NCI-H2196 treated with DMSO at 0.1 percent for 48 hours (cell line): ENCODE data around the gene VSX1.

Source experiments
- DNase-seq: peaks from one replicate; lab custom pipeline; 2025; ENCODE audit not compliant: unreplicated experiment; lab: John Stamatoyannopoulos, UW

The VSX1 gene

DNA sequence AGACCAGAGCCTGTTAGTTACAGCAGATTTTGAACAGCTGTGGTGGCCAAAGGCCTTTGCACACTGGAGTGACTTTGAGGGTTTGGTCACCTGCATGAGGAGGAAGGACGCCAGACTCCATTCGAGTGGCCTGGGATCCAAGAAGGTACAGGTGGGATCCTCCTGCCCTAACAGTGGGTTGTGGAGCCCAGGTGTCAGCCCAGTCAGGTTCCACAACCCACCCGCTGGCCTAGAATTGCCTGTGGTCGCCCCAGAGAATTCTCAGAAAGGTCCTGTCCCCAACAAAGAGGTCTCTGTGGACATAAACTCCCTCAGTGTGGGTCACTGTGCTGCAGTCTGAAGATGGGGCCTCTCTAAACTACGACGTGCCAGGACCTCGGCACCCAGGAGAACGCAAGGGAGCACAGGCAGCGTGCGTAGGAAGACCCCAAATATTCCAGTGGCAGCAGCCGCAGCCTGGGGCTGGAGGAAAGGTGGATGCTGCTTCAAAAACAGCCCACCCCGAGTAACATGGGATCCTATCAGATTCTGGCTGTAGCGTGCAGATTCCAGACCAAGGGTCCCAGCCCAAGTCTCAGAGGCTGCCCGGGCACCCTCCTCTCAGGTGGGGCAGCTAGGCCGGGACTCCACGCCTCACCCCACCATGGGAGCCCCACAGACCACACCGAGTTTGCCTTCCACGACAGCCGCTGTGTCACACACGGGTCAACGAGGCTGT lies 40.0 kb downstream of the VSX1 start:
- no peak for DNase-seq

DNA sequence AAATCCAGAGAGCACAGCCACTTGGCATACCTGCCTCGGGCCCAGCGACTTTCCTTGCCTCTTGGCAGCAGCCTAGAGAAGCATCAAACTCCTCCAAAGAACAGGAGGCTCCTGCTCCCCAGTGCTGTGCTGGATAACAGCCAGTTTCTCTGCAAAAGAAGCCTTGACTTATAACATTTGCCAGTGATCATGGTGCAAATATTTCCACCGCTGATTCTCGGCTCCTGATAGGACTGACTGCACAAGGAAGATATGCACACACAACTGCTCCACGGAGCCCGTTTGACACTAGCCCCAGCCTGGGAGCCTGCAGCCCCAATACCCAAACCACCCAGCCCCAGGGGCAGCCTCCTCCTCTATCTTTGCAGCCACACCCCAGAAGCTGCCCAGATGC lies 41.5 kb downstream of the VSX1 start:
- DNase-seq: no peak

DNA sequence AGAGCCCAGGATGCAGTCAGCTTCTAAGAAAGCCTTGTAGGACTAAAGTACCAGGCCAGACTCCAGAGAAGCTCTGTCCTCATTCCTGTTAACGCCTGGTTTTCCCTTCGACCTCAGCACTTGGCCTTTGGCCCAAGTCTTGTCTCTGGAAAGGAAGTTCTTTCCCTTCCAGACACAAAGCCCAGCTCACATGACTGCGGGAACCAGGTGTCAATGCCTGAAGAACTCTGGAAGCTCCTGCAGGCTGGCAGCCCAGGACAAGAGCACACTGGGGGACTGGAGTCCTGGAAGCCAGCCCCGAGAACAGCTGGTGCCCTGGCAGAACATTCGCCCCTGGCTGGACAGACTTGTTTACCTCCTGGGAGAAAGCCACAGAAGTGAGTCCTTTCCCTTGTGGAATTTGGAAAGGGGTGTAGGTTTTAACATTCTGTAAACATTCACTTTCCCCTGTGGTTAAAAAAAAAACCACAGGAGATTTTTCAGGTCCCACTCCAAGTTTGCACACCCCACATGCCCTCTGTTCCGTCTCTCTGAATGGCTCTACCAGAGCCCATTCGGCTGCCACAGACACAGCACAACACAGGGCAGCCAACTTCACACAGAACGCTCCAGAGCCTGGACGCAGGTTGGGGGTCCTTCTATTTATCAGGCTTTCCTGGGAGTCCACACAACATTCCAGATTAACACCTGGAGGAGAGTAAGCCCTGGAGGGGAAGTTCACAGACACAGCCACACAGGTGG lies 42.1 kb downstream of the VSX1 start:
- peak; percentile 86 for DNase-seq

DNA sequence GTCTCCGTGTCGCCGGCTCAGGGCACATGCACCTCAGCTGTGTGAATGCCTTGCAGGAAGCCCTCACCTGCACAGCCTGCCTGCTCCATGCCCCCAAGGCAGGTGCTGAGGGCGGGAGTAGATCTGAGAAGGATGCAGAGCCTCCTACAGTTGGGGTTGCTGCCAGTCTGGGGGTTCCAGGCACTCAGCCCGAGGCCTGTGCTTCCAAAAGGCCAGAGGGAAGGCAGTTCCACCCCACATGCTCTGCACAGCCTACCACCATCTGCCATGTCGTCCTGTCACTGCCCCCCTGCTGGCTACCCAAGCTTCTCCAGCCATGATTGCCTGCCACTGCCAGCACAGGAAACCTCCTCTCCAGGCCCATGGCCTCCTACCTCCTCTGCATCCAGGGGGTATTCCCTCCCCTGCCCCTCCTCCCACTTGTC lies 43.3 kb downstream of the VSX1 start:
- no peak for DNase-seq

DNA sequence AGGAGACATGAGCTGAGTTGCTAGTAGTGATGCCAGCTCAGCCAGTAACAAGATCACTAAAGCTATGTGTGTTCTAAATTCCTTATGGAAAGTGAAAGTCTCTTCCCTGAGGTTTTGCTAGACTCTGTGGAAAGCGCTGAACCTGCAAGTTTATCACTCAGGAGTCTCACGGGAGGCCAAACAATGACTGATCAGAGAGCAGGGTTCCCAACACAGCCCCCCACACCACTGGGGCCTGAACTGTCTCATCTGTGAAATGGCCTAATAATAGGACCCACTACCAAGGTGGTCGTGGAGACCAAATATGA lies 43.9 kb downstream of the VSX1 start:
- no peak for DNase-seq

DNA sequence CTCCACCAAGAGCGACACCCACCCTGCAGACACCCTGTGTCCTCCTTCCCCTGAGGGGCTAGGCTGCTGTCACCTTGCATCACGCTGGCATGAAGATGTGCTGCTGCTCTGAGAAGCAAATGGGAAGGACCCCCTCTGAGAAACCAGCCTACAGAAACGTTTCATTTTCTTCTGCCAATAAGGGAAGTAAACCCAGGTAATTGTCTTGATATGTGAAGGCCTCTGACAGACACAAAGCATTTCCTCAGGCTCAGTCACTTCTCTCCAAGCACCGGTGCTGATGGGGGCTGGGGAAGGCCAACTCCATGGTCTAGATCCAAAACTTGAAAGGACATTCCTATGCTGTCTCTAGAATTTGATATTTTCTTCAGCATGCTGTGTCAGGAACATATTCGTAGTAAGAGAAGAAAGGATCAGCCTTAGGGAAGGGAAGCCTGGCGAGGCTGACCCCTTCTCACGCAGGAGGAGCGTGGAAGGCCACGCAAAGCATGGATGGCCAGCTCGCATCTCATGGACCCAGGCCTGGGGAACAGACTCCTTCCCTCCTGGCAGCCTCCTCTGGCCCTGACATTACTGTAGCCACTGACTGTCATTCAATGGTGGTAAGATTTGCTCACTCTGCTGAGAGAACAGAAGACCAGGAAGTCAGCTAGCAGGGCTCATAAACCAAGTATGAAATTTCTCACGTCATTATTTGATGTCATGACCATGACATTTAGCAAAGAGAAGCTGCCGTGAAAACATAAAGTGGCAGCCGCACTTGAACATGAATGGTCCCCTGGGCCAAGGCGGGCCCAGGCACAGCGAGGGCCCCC lies 44.4 kb downstream of the VSX1 start:
- DNase-seq: no peak

DNA sequence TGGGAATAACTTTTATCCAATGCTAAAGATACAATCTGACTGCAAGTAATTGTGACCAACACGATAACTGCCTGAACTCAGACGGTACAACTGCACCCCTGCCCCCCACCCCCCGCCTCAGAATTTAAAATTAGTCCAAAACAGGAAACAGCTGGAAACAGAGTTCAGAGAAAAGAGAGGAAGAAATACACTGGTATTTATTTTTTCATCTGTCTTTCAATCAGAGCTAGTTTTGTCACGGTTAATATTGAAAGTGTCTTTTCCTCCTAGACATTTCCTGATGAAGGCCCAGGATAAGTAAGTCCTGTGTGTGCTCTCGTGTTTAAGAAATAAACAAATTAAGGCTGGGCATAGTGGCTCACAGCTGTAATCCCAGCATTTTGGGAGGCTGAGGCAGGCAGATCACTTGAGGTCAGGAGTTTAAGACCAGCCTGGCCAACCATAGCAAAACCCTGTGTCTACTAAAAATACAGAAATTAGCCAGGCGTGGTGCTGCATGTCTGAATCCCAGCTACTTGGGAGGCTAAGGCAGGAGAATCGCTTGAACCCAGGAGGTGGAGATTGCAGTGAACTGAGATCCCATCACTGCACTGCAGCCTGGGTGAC lies 45.5 kb downstream of the VSX1 start:
- DNase-seq: no peak

DNA sequence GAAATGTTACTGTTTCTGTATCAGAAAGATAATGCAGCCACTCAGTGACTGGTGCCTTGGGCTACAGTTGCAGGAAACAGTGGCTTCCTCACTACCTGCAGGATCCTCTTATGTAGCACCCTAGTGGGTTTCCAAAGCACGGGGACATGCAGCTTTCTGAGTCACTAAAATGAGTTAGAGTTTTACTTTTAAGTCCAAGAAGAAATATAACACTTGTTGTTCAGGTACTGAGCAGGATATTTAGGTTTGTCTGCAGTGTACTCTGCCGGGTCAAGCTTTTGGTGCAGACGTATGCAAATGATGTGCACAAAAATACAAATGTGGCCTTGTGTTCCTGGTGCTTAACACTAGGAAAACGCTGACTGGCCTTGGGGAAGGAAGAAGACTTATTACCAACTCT lies 46.0 kb downstream of the VSX1 start:
- no peak for DNase-seq

DNA sequence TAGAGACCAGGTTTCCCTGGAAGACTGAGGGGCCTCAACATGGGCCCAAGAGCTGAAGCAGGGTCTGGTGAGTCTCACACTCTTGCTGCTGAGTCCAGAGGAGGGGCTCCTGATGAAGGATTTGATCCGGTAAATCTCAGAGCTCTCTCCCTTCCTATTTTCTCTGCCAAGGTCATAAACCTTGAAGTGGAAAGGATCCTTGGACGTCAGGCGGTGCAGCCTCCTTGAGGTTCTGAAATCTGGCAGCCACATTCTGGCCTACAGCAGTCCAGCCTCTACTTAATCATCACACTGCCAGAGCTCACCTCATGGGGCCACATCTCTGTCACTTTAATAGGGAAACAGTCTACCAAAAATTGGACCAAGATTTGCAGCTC lies 48.0 kb downstream of the VSX1 start:
- no peak for DNase-seq

DNA sequence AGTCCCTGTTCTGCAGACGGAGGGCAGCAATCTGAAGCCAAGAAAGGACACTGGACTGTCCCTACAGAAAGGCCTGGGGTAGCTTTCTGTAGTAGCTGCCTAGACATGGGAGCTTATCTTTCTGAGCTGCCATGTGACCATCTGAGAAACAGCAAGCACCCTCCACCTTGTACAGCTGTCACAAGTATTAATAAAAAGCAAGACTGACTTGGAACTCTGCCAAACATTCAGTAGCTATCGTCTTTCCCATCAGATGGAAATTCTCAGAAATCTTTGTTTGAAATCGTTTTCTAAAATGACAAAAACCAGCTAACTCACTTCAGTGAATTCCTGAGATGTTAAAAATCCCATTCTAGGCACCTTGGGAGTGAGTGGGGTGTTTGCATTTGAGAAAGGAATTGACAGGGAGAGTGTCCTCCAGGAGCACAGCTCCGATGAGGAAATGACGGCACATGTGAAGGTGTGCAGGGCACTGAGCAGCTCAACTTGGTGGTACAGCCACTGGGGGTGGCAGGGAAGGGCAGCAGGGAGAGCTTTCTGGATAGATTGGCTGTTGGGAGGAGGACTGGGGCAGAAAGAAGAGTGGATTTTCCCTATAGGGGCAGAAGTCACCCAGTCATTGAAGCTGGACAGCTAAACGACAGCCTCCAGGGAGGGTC lies 48.5 kb downstream of the VSX1 start:
- no peak for DNase-seq

DNA sequence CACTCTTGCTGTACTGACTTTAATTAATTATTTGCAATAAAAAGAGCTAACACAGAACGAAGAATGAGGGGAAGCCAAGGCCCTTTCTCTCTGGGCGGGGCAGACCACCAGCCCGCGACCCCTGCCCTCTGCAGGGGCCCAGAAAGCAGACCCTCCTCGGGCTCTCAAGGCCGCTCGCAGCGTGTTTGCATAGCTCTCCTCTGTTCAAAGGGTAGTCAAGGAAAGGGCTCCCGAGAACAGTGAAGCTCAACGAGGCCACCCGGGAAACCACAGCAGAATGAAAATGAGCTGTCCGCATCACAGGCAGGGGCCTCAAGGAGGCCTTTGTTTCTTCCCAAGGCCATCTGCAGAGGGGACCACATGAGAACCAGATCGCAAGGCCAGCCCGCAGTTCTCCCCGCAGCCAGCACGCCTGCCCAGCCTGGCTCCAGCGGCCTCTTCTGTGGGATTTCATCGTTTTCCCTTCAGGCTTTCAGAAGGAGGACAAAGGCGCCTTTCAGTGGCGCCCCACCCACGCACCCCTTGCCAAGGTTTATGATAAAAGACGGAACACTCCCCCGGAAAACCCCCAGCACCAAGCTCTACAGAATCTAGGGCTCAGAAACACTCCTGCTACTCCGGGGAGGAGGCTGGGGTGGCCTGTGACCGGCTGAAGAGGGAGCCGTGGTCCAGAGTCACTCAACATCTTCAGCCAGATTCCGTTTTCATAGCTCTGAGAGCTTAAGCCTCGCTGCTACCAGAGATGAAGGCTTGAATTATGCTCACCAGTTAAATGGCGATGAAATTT lies 49.3 kb downstream of the VSX1 start:
- no peak for DNase-seq

DNA sequence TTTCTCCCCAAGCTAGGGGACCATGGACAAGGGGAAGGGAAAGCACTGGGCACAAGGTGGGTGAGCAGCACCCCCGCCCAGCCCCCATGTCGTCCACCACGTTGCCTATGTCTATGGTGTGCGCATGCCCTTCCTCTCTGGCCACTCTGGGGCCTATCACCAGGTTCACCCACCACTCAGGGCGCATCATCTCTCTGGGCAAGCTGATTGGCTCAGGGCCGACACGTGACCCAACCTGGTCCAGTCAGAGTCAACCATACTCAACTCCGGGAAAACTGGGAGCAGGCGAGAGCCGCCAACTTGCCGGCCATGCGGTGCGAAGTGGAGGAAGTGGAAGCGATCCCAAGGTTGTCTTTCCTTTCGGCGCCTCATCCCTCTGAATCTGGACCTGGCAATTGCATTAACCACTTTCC lies 49.9 kb downstream of the VSX1 start:
- DNase-seq: no peak

DNA sequence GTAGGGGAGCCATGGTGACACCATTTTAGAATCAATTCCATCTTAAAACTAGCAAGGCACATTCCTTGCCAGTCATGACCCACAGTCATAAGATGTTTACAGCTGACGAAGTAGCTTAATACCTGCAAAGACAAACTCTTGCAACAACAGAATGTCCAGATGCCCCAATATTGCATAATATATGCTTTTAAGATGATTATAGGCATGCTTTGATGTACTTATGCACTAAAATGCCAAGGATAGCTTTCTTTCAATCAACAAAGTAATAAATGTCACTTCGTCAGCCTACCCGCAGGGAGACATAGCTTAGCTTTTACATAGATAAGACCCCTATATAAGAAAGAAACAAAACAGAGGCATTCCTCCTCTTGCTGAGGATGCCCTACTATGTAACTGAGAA lies 50.7 kb downstream of the VSX1 start:
- DNase-seq: no peak

DNA sequence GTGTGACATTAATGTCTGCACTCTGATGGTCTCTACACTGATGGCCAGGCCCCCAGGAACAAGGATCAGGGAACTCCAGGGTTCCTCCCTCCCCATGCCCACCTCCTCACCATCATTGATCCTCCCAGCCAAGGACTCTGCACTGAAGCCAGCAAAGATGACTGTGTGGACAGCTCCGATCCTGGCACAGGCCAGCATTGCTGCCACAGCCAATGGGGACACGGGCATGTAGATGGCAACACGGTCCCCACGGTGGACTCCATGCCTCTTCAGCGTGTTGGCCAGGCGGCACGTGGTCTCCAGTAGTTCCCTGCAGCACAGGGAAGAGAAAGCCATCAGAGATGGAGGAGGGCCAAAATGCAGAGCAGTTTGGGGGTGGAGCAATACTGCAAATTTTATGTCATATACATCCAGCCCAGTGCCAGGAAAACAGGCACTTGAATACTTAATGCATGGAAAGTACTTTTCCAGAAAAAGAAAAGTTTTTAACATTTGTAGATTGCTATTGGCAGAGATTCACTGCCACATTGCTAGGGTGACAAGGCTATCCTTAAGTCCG lies 51.2 kb downstream of the VSX1 start:
- DNase-seq: no peak

DNA sequence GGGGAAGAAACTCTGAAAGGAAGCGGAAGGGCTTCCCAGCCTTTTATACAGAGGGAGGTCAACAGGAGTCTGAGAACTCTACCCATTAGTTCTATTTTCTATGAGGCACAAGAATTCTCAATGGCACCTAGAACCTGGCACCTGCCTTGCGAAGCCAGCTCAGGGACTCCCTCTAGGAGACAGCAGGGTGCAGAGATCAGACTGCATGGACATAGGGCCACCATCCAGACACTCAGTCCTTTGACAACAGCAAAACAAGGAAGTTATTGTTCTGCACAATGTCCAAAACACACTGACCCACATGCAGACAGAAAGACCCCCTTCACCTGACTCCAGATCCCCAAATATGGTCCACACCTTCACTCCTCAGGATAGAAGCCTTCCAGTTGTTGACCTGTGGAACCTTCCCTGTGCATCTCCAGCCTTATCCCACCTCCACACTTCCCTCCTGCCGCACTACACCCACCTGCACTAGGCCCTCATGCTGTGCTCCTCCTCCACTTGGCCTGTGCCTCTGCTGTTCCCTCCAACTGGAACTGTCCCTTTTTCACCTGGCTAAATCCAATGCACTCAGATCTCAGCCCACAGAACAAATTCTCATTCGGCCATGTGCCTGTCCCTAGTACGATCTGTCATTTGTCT lies 51.8 kb downstream of the VSX1 start:
- DNase-seq: no peak

DNA sequence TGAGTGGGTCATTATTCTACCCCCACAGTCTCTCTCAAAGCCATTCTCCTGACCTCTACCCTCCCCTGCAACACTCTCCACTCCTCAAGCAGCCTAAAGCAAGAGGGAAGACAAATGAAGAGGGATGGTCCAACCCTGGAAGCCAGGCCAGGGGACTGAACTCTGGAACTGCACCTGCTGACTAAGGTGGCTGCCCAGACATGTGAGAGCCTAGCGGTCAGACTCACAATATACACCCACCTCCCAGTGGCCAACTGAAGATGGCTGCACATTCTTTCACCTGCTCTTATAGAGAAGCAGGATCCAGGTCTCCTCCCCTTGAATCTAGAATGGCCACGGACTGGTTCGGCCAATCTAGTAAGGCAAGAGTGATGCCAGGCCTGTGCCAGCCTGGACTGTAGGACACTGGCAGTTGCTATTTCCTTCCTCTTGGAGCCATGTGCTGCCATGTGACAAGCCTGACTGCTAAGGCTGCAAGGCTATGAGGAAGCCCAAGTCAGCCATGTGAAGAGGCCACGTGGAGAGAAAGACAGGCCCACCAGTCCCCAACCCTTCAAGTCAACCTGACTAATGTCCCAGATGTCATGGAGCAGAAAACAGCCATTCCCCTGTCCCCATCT lies 55.8 kb downstream of the VSX1 start:
- DNase-seq: no peak
